NCI-H2029 (cell line): Measurements from ENCODE around the gene FOXP2.
A peak's percentile ranks its signal among the peaks of the same experiment; 100 is the strongest.
"Not testable (repeated sequence)": the region's sequence is repeated elsewhere in the genome, so short reads cannot be mapped to it uniquely, and the experiment has no call there.

ENCODE experiments used
- DNase-seq: peaks from one replicate; lab custom pipeline; 2025; lab: John Stamatoyannopoulos, UW

The FOXP2 gene

GRCh38 chr7:114502454-114503254, 88.0 kb downstream of the FOXP2 start:
- peak; percentile 14 for DNase-seq

DNA sequence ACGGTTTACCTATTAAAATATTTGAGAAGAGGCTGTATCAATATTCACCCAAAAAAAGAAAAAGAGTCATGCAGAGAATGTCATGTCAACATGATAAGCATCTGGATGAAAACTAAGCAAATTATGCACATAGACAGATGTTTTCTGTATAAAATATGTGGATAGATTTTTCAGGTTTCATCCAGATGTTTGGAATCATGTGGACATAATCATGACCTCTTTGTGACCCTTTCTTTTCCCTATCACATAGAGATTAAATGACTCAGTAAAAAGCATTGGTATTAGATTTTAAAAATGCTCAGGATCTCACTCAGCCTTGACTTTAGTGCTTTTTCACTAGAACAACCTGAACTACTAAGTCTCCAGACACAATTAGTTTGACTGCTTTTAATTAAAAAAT, 90.0 kb downstream of the FOXP2 start:
- no peak for DNase-seq

DNA sequence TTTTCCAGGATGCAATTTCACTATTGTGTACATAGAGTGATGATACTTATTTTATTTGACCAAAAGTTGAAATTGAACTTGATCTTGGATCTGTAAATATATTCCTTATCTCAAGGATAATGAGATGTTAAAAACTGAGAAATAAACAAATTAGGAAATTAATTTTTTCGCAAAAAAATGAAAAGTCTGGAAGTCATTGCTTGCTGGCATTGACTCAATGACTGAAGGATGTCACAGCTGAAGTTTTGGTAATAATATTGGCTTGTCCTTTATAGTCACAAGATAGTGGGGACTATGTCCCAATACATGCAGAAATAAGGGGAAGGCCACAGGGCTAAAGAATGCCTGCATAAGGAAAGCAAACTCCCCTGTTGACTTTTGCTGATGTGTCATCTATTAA, 92.8 kb downstream of the FOXP2 start:
- no peak for DNase-seq

DNA sequence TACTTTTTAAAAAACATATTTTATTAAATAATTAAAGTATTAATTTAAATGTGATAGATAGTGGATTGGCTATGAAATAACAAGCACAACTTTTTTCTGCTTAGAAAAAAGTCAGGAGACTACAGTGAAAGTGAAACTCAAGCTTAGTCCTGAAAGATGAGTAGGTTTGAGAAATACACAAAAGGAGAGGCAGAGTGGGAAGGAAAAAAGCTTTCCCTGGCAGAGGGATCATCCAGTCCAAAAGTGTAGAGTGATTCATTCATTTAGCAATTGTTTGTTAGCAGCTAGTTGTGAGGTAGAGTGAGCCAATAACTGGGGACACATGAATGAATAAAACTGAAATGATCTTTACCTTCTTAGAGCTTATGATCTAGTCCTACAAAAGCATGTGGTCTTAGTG, 93.5 kb downstream of the FOXP2 start:
- no peak for DNase-seq

DNA sequence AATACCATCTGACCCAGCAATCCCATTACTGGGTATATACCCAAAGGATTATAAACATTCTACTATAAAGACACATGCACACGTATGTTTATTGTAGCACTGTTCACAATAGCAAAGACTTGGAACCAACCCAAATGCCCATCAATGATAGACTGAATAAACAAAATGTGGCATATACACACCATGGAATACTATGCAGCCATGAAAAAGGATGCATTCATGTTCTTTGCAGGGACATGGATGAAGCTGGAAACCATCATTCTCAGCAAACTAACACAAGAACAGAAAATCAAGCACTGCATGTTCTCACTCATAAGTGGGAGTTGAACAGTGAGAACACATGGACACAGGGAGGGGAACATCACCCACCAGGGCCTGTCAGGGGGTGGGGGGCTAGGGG, 96.2 kb downstream of the FOXP2 start:
- DNase-seq: not testable (repeated sequence)

DNA sequence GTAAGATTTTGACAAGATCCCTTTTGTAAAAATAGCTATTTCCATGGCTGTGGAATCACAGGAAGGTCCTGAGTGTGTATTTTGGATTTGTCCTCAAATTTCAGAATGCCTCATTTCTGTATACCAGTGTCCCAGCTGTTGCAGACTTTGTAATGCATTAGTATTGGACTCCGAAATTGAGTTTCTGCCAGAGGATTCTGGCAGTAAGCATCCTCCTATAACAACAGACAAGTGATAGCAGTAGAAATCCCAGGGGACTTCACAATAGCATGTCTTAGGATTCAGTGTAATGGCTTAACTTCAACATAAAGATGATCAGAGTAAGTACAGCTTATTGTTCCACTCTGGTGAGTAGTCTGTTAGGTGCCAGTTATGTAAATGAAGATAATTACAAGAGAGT, 104.6 kb downstream of the FOXP2 start:
- DNase-seq: no peak

- DNase-seq: no peak
Observed at GRCh38 chr7:114522081-114522480, 107.5 kb downstream of the FOXP2 start.

GRCh38 chr7:114527589-114527988, 113.0 kb downstream of the FOXP2 start:
- DNase-seq: no peak

DNA sequence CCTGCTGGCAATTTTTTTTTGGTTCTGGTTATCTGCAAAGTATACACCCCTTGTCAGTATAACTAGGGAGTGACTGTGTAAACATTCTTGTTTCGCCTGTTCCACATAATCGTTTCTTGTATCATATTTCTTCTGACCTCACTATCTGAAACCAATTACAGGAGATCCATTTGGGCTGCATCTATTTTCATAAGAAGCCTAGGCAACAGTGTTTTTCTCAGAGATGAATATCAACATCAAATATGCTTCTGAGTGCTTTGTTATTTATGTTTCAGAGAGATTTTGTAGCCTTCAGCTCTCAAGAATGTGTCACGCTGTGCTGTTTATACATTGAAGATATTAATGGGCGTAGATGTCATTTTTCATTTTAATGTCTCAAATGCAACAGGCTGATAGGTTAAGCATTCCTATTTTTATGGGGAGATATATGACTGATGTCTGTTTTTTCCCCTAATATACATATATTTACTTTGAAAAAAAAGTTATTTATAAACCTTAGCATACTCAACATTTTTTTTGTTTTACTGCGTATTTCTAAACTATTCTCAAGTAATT, 115.5 kb downstream of the FOXP2 start:
- DNase-seq: peak; percentile 36

- no peak for DNase-seq
Observed at GRCh38 chr7:114531326-114531725, 116.7 kb downstream of the FOXP2 start.

- DNase-seq: peak; percentile 16
Observed at GRCh38 chr7:114533131-114533530, 118.5 kb downstream of the FOXP2 start.

- DNase-seq: no peak
Observed at GRCh38 chr7:114534953-114535352, 120.3 kb downstream of the FOXP2 start.

DNA sequence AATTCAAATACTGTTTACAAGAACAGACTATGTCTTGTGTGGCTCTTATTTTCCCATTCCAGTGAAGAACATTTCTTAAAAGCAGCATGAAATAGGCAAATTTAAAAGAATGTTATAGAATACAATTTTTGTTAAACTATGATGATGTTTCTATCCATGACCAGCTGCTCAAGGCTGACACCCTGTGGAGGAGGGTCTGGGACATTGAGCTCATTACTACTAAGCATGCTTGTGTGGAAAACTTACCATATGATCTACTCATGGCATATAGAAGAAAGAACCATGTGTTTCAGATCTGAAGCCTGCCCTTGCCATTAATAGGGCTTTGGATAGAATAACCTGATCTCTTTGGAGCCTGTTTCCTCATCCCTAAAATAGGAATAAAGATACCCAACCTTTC, 125.0 kb downstream of the FOXP2 start:
- DNase-seq: no peak

DNA sequence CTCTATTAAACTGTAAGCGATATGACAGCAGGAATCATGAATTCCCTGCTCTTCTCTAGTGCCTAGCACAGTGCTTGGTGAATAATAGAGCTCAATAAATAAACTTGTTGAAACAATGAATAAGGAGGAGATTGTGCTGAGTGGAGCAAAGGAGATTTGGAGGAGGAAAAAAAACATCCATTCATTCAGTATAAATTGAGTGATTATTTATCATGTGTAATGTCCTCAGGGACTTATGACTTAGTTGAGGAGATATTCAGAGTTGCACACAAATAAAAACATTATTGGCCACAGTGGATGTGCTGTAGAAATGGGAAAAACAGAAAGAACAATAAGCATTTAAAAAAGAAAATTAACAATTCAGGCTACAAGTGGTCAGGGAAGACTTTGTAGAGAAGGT, 125.7 kb downstream of the FOXP2 start:
- no peak for DNase-seq

DNA sequence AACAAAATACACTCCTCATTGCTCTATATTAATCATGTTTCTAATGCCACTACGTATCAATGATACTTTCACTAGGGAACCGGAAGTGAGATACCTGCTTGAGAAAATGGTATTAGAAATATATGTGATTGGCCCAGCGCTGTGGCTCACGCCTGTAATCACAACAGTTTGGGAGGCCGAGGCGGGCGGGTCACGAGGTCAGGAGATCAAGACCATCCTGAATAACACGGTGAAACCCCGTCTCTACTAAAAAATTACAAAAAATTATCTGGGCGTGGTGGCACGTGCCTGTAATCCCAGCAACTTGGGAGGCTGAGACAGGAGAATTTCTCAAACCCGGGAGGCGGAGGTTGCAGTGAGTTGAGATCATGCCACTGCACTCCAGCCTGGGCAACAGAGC, 132.7 kb downstream of the FOXP2 start:
- not testable (repeated sequence) for DNase-seq

- no peak for DNase-seq
Observed at GRCh38 chr7:114548081-114548980, 133.7 kb downstream of the FOXP2 start.

DNA sequence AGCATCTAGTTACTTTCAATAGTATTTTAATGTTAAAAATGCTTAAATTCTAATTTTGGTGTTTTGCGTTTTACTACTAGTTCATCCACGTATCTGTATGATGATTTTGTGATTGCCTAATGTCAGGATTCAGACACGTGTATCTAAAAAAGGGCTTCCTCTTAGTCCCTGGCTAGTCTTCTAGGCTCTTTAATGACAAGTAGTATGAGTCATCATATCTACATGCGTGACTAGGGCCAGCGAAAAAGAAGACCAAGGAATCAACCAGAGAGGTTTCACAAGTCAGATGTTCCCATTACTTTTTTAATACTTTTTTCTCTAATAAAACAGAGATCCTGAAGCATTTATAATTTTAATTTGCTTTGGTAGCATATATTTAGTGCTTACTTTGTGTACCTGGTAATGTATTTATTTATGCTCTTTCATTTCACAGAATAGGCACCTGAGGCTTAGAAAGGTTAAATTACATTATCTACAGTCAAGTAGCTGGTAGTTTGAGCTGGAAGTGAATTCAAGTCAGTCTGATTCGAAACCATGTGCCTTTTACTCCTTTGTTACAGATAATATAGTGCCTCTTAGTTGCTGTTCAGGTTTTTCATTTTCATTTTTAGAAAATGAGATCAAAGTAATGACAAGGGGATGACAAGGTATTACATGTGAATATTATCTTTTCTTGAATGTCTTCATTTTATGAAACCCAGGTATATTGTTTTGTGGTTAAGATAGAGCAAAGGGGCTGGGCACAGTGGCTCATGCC, 140.3 kb downstream of the FOXP2 start:
- peak; percentile 11 for DNase-seq

GRCh38 chr7:114567416-114567815, 152.8 kb downstream of the FOXP2 start:
- no peak for DNase-seq

DNA sequence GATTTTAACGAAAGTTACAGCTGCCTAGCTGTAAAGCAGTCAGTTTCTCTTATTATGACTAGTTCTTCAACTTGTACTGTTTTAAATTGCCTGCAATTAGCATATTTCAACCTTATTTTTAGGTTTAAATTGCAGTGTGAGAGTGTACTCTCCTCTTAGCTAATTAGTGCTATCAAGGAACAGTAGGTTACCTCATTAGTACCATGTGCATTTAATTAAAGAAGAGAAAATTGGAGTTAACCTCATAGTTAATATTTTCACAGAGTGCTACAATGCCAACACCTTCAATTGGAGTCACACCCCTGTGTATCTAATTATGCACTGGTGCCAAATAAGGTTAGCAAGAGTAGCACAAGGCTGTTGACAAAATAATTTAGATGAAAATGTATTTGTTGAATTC, 154.6 kb downstream of the FOXP2 start:
- no peak for DNase-seq

DNA sequence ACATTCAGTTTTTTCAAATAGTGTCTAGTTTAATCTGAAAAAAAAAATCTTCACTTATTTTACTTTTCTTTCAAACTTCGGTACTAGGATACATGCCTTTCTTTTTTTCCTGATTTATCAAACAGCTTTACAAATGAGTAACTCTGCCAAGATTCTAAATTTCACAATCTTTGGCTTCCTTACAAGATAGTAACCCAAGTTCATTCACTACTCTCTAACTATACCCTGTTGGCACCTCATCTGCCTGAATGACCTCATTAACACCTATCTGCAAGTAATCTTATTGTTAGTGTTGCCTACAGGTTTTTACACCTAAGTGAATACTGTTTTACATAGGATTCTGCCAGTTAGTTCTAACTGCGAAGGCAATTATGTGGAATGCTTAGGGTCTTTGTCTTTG, 159.8 kb downstream of the FOXP2 start:
- DNase-seq: no peak

DNA sequence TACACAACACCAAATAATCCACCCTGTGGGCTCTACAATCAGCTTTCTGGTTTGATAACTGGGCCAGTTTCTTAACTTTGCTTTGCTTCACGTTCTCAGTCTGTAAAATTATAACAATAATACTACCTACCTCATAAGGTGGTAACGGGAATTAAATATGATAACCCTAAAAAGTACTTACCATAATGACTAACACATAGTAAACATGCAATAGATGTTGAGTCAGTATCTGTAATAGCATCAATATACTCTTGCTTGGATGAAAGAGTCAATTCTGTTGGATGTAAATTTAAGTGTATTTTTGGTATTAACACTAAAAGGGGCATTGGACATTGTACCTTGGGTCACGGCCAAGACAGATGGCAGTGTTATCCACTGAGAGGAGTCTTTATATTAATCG, 160.5 kb downstream of the FOXP2 start:
- DNase-seq: no peak

DNA sequence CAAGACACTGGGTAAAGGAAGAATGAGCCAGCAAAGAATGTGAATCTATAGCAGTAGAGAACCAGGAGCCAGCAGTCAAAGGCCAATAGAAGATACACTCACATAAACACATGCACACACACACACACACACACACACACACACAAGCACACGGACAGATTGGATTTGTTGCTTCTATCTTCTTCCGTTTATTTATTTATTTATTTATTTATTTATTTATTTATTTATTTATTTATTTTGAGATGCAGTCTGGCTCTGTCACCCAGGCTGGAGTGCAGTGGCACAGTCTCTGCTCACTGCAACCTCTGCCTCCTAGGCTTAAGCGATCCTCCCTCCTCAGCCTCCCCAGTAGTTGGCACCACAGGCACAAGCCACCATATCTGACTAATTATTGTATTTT, 166.3 kb downstream of the FOXP2 start:
- not testable (repeated sequence) for DNase-seq
